ENCODE measurements around the gene GPC6. TPM values are rescaled to one million over a fixed set of nuclear protein-coding genes. Genes with fewer than 3 reads are reported as not detected.

Gene GPC6
- polyA plus RNA-seq, 2 of the 4 experiments (the other 2 are of a cell fraction): 8.0 to 14.4 TPM

GRCh38 chr13:93942016-93942415 lies 715.4 kb downstream of the GPC6 start:
- CTCF ChIA-PET: no interaction called here

GRCh38 chr13:93945621-93946020 lies 719.0 kb downstream of the GPC6 start:
- POLR2A ChIA-PET: no interaction called here
- H3K4me1 ChIP-seq: no peaks in the 10 kb centered on the region

More at GRCh38 chr13:93942016-93942415, 715.4 kb downstream of the GPC6 start:
- ATAC-seq (no peak), FAIRE-seq (no peak), DNase-seq (ENCODE audit: low read depth in 1 of 2, low spot score in 1 of 2) (no peak)
- TF ChIP-seq HOXA7 (CRISPR knock-in tag; IDR thresholded peaks at IDR 0.05): no peak
- TF ChIP-seq RNF2 (IDR thresholded peaks at IDR 0.05; ENCODE audit: borderline replicate concordance, low read depth): no peak
- no peak for TF ChIP-seq HEYL (CRISPR knock-in tag; IDR thresholded peaks at IDR 0.05)
- TF ChIP-seq ELK1 (IDR thresholded peaks at IDR 0.05; ENCODE audit: low read depth, low read length): no peak
- TF ChIP-seq GATA3 (IDR thresholded peaks at IDR 0.05; ENCODE audit: borderline replicate concordance): no peak
- TF ChIP-seq FOSB (CRISPR knock-in tag; IDR thresholded peaks at IDR 0.05): no peak
- no peak for TF ChIP-seq FOSL2 (IDR thresholded peaks at IDR 0.05)
- no peak for TF ChIP-seq FOSL2 (CRISPR knock-in tag; IDR thresholded peaks at IDR 0.05)
- TF ChIP-seq MAFK (IDR thresholded peaks at IDR 0.05; ENCODE audit: partially characterized antibody): no peak
- no peak for TF ChIP-seq BHLHE40 (IDR thresholded peaks at IDR 0.05; ENCODE audit: low read depth, low read length)
- TF ChIP-seq PBX3 (IDR thresholded peaks at IDR 0.05): no peak
- TF ChIP-seq RCOR1 (IDR thresholded peaks at IDR 0.05; ENCODE audit: low read depth, low read length): no peak
- TF ChIP-seq EHMT2 (IDR thresholded peaks at IDR 0.05; ENCODE audit: low read depth): no peak
- TF ChIP-seq JUNB (IDR thresholded peaks at IDR 0.05): no peak
- no peak for TF ChIP-seq ZFP36 (IDR thresholded peaks at IDR 0.05; ENCODE audit: borderline replicate concordance, partially characterized antibody)
- TF ChIP-seq USF2 (IDR thresholded peaks at IDR 0.05): no peak
- TF ChIP-seq RARB (CRISPR knock-in tag; IDR thresholded peaks at IDR 0.05): no peak
- no peak for TF ChIP-seq CBX2 (IDR thresholded peaks at IDR 0.05; ENCODE audit: borderline replicate concordance, low read depth)
- TF ChIP-seq HOXB5 (CRISPR knock-in tag; IDR thresholded peaks at IDR 0.05): no peak
- TF ChIP-seq HOXB13 (CRISPR knock-in tag; IDR thresholded peaks at IDR 0.05; ENCODE audit: low read depth): no peak
- H3K4me2 ChIP-seq: no peak overlapping the region
- POLR2A ChIA-PET: no interaction called here
- H3K4me1 ChIP-seq: no peaks in the 10 kb centered on the region
- H3K27ac ChIP-seq: no peak overlapping the region
- WGBS (ENCODE audit: missing lambda C conversion rate): 35% methylated on average over 3 of the region's 3 CpGs
- no peaks in the 10 kb centered on the region for H3K9me3 ChIP-seq
- H3K4me3 ChIP-seq: no peak overlapping the region

GRCh38 chr13:93946994-93947393 lies 720.4 kb downstream of the GPC6 start:
- DNase-seq (ENCODE audit: low read depth in 1 of 2, low spot score in 1 of 2) (no peak), FAIRE-seq (no peak), ATAC-seq (no peak)
- H3K4me2 ChIP-seq: no peak overlapping the region
- no peaks in the 10 kb centered on the region for H3K4me1 ChIP-seq
- CTCF ChIA-PET: no interaction called here
- no peak for TF ChIP-seq RCOR1 (IDR thresholded peaks at IDR 0.05; ENCODE audit: low read depth, low read length)
- no peak overlapping the region for H3K4me3 ChIP-seq
- WGBS (ENCODE audit: missing lambda C conversion rate): 60% methylated on average over 3 of the region's 3 CpGs
- H3K9me3 ChIP-seq: no peaks in the 10 kb centered on the region
- POLR2A ChIA-PET: no interaction called here
- H3K27ac ChIP-seq: no peak overlapping the region

More at GRCh38 chr13:93945621-93946020, 719.0 kb downstream of the GPC6 start:
- CTCF ChIA-PET: no interaction called here
- no peak for ATAC-seq
- DNase-seq (ENCODE audit: low read depth in 1 of 2, low spot score in 1 of 2): no peak
- Histone ChIP-seq H3K27ac (no peak overlapping the region), H3K4me3 (no peak overlapping the region), H3K4me2 (no peak overlapping the region), H3K9me3 (no peaks in the 10 kb centered on the region)
- TF ChIP-seq CHD2 (IDR thresholded peaks at IDR 0.05; ENCODE audit: low read length, partially characterized antibody) (no peak), MAFK (IDR thresholded peaks at IDR 0.05; ENCODE audit: partially characterized antibody) (no peak)
- 55% methylated on average over 3 of the region's 3 CpGs for WGBS (ENCODE audit: missing lambda C conversion rate)
- FAIRE-seq: no peak

All from A549 (cell line).